WTC11 (cell line): ENCODE results near the gene SCAI. TPM values are rescaled to one million over a fixed set of nuclear protein-coding genes. Genes with fewer than 3 reads are reported as not detected.

Source experiments
- AFF4 ChIP-seq: sonication (generic); formaldehyde crosslinking; IDR thresholded peaks from 2 replicates; pipeline ENCODE4 v1.8.1; 2023; ENCODE audit warnings: mild to moderate bottlenecking, missing genetic modification reagents, borderline replicate concordance
- ARID4B ChIP-seq: sonication (generic); formaldehyde crosslinking; IDR thresholded peaks from 2 replicates; pipeline ENCODE4 v1.8.0; 2023; ENCODE audit warnings: missing genetic modification reagents, mild to moderate bottlenecking, borderline replicate concordance
- EMX1 ChIP-seq: fragments of 250-450 bp; sonication (Bioruptor Pico); IDR thresholded peaks from 2 replicates; pipeline ENCODE4 v1.8.0; 2021; ENCODE audit warnings: mild to moderate bottlenecking
- ERG ChIP-seq: fragments of 250-450 bp; sonication (Bioruptor Pico); IDR thresholded peaks from 2 replicates; pipeline ENCODE4 v1.8.0; 2021; ENCODE audit warnings: mild to moderate bottlenecking
- GABPB1 ChIP-seq: sonication (generic); formaldehyde crosslinking; IDR thresholded peaks from 2 replicates; pipeline ENCODE4 v1.8.1; 2023; ENCODE audit warnings: mild to moderate bottlenecking, missing genetic modification reagents
- HMGXB4 ChIP-seq: sonication (generic); formaldehyde crosslinking; IDR thresholded peaks from 2 replicates; pipeline ENCODE4 v1.8.1; 2023; ENCODE audit warnings: mild to moderate bottlenecking, moderate library complexity, missing genetic modification reagents
- MAX ChIP-seq: sonication (generic); formaldehyde crosslinking; IDR thresholded peaks from 2 replicates; pipeline ENCODE4 v1.8.0; 2022; ENCODE audit warnings: mild to moderate bottlenecking, missing genetic modification reagents
- MXD4 ChIP-seq: fragments of 250-450 bp; sonication (Bioruptor Pico); IDR thresholded peaks from 2 replicates; pipeline ENCODE4 v1.8.0; 2021; ENCODE audit warnings: mild to moderate bottlenecking, moderate library complexity, borderline replicate concordance
- MYBL2 ChIP-seq: sonication (generic); formaldehyde crosslinking; IDR thresholded peaks from 2 replicates; pipeline ENCODE4 v1.8.1; 2023; ENCODE audit warnings: mild to moderate bottlenecking, moderate library complexity, missing genetic modification reagents
- NFATC4 ChIP-seq: fragments of 250-450 bp; sonication (Bioruptor Pico); IDR thresholded peaks from 2 replicates; pipeline ENCODE4 v1.9.0; 2021; ENCODE audit warnings: mild to moderate bottlenecking
- NFYB ChIP-seq: sonication (generic); formaldehyde crosslinking; conservative IDR thresholded peaks from 2 replicates; pipeline ENCODE4 v1.8.0; 2022; ENCODE audit warnings: low read depth, missing genetic modification reagents
- ZNF532 ChIP-seq: fragments of 250-450 bp; sonication (Bioruptor Pico); IDR thresholded peaks from 2 replicates; pipeline ENCODE4 v1.9.0; 2021; ENCODE audit warnings: mild to moderate bottlenecking, borderline replicate concordance
- total RNA-seq: library from RNA; stranded (reverse); gene quantifications from 3 replicates; pipeline ENCODE4 v1.2.3, GENCODE V29; 2021

SCAI gene
- total RNA-seq, 1 experiment from 2014 or later: 20.4 TPM

GRCh38 chr9:124940521-124940893 lies 202.8 kb downstream of the SCAI start (continued):
- TF ChIP-seq AFF4 (CRISPR knock-in tag) (no peak), MAX (CRISPR knock-in tag) (no peak), NFYB (CRISPR knock-in tag) (no peak), ZNF532 (CRISPR knock-in tag) (no peak), NFATC4 (CRISPR knock-in tag) (no peak), EMX1 (CRISPR knock-in tag) (no peak), HMGXB4 (CRISPR knock-in tag) (no peak), MXD4 (CRISPR knock-in tag) (no peak), ARID4B (CRISPR knock-in tag) (no peak), MYBL2 (CRISPR knock-in tag) (no peak), ERG (CRISPR knock-in tag) (no peak), GABPB1 (no peak)
